ENCODE measurements around the gene TRAF7.

The TRAF7 gene

GRCh38 chr16:2165861-2166260 is 10.3 kb downstream of the TRAF7 start:
- no peak overlapping the region for H3K4me3 ChIP-seq (ENCODE audit: low read length)
- DNase-seq (ENCODE audit: low read depth): no peak
- no peak for TF ChIP-seq CTCF (conservative IDR thresholded peaks at IDR 0.05; ENCODE audit: low read length)

DNA sequence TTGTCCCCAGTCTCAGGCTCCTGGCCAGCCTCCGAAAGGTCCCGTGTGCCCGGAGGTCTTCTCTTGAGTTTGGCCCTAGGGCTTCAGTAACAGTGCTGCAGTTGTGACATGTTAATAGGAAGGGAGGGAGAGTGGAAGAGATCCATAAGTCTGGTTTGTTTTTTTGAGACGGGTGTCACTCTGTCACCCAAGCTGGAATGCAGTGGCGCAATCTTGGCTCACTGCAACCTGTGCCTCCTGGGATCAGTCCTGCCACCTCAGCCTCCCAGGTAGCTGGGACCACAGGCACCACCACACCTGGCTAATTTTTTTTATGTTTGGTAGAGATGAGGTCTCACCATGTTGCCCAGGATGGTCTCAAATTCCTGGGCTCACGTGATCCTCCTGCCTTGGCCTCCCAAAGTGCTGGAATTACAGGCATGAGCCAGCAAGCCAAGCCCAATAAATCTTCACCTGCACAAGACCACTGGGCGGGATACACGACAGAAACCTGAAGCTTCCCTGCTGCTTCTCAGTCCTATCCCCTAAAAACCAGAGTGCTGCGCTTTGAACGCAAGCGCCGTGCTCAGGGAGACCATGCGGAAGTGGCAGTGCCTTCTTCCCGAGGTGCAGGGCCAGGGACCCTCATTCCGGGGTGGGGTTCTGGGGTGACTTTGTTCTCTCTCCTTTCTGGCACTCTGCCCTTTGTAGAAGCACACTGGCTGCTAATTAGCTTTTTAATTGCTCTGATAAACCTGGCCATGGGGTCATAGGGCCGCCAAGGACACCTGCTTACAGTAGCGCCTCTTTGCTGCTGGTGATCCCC is 10.9 kb downstream of the TRAF7 start:
- TF ChIP-seq CTCF (conservative IDR thresholded peaks at IDR 0.05; ENCODE audit: low read length): no peak
- H3K4me3 ChIP-seq (ENCODE audit: low read length): no peak overlapping the region
- DNase-seq (ENCODE audit: low read depth): no peak

- no peak for TF ChIP-seq CTCF (conservative IDR thresholded peaks at IDR 0.05; ENCODE audit: low read length)
- DNase-seq (ENCODE audit: low read depth): no peak
- H3K4me3 ChIP-seq (ENCODE audit: low read length): no peak overlapping the region
Observed at GRCh38 chr16:2167068-2167638, 11.6 kb downstream of the TRAF7 start.

DNA sequence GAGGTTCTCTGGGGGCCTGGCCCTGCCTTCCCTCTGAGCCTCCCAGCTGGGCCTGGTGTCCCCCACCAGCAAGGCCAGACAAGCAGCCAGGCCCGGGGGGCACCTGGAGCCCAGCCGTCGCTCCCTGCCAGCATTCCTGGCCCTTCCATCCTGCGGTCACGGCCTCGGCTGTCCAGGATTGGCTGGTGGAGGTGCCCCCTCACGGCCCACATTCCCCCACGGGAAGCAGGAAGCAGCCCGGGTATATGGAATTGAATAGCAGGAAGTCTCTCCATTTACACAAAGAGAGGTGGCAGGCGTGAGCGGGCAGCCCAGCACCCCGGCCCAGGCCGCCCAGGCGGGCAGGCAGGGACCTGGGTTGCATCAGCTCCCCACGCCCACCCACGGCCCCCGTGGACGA is 14.5 kb downstream of the TRAF7 start:
- no peak for DNase-seq (ENCODE audit: low read depth)
- no peak overlapping the region for H3K4me3 ChIP-seq (ENCODE audit: low read length)
- no peak for TF ChIP-seq CTCF (conservative IDR thresholded peaks at IDR 0.05; ENCODE audit: low read length)

- no peak for DNase-seq (ENCODE audit: low read depth)
- H3K4me3 ChIP-seq (ENCODE audit: low read length): no peak overlapping the region
- no peak for TF ChIP-seq CTCF (conservative IDR thresholded peaks at IDR 0.05; ENCODE audit: low read length)
Observed at GRCh38 chr16:2170587-2171435, 15.2 kb downstream of the TRAF7 start.

- DNase-seq (ENCODE audit: low read depth): no peak
- TF ChIP-seq CTCF (conservative IDR thresholded peaks at IDR 0.05; ENCODE audit: low read length): no peak
- H3K4me3 ChIP-seq (ENCODE audit: low read length): no peak overlapping the region
Observed at GRCh38 chr16:2171601-2172178, 16.1 kb downstream of the TRAF7 start.
